ENCODE data around the gene RAB40B.
A peak's percentile ranks its signal among the peaks of the same experiment; 100 is the strongest.

RAB40B gene

DNA sequence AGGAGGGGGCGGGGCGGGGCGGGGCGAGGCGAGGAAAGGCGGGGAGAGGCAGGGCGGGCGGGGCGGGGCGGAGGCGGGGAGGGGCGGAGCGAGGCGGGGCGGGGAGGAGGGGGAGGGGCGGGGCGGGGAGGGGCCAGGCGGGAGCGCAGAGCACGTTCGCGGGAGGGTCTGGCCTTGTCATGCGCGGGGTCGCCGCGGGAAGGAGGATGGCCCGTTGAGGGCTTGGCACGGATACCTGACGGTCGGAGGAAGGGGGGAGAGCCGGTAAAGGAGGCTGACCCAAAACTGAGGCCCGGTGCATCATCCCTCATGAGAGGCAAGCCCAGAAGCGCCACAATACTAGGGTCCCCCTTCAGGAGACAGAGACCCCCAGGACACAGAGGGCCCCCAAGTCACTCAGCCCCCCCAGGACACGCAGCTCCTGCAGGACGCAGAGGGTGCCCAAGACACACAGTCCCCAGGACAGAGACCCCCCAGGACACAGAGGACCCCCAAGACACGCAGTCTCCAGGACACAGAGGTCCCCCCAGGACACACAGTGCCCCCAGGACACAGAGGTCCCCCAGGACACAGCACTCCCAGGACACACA, 49.7 kb downstream of the RAB40B start:
- Histone ChIP-seq H4K91ac (ENCODE audit: low read depth, low read length) (no peak overlapping the region), H3K9ac (ENCODE audit: low read length) (no peak overlapping the region), H3K36me3 (ENCODE audit: control insufficient read depth in 1 of 2, insufficient read depth in 2 of 2, low read length in 2 of 2) (peaks cover 3 to 6% of the 10 kb centered on the region in 2 experiments), H2BK12ac (ENCODE audit: low read length) (no peak overlapping the region), H2AFZ (ENCODE audit: insufficient read depth, low read length, poor library complexity) (peak overlapping the region; percentile 38), H4K8ac (ENCODE audit: low read depth, low read length) (peak overlapping the region; percentile 77), H3K18ac (ENCODE audit: low read length) (no peak overlapping the region), H3K4me2 (ENCODE audit: low read length) (peak overlapping the region; percentile 70), H3K14ac (ENCODE audit: low read length) (no peak overlapping the region), H3K79me1 (ENCODE audit: low read length) (peaks cover 5% of the 10 kb centered on the region), H3K4me3 (ENCODE audit: low read depth, low read length) (peak overlapping the region; percentile 57), H3K9me3 (ENCODE audit: insufficient read depth, low read depth, low read length) (no peaks in the 10 kb centered on the region), H3K4ac (ENCODE audit: low read depth, low read length) (no peak overlapping the region), H3K23ac (ENCODE audit: low read length) (no peak overlapping the region), H3K27me3 (ENCODE audit: insufficient read depth, low read length) (no peaks in the 10 kb centered on the region), H2BK5ac (ENCODE audit: low read depth, low read length, poor library complexity) (no peak overlapping the region), H3K79me2 (ENCODE audit: control insufficient read depth, insufficient read depth, low read length, poor library complexity) (peaks cover 14% of the 10 kb centered on the region), H2BK120ac (ENCODE audit: insufficient read depth, low read length, poor library complexity) (peak overlapping the region; percentile 2), H4K12ac (ENCODE audit: low read depth, low read length) (peak overlapping the region; percentile 78), H3K4me1 (ENCODE audit: control insufficient read depth in 1 of 2, insufficient read depth in 2 of 2, low read length in 2 of 2) (peaks cover 0 to 9% of the 10 kb centered on the region in 2 experiments), H2AK5ac (ENCODE audit: low read length) (peak overlapping the region; percentile 13), H3K27ac (ENCODE audit: low read depth, low read length) (no peak overlapping the region)
- WGBS (ENCODE audit: extremely low coverage, insufficient coverage, insufficient read length) = no CpG with 5 or more reads among the region's 37 CpGs
- DNase-seq = peak in 1 of 2 donors; percentile 15

DNA sequence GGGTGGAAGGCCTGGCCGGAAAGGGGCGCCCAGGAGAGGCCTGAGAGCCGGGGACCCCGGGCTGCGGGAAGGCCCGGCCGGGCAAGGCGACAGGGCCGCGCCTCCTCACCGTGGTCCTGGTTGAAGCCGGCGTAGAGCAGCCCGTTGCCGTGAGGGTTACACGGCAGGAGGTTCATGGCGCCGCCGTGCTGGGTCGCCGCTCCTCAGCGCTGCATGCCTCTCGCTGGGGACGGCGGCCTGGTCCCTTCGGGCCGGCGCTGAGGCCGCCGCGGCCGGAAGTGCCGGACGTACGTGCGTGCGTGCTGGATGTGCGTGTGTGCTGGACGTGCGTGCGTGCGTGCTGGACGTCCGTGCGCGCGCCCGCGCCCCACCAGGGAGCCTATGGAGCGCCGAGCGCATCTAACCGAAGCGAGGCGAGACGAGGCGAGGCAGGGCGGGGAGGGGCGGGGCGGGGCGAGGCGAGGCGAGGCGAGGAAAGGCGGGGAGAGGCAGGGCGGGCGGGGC, 50.3 kb downstream of the RAB40B start, which contains the start of gene WDR45B:
Gene WDR45B, minus strand, starts transcription at position 280 of the 504 bp plus-strand sequence. Its CDS starts 104 bp downstream, at position 176.
- Histone ChIP-seq H3K14ac (ENCODE audit: low read length) (peak within 1 kb of the TSS; percentile 93), H4K91ac (ENCODE audit: low read depth, low read length) (peak within 1 kb of the TSS; percentile 83), H3K79me1 (ENCODE audit: low read length) (peaks cover 5% of the 10 kb centered on the region), H3K4me1 (ENCODE audit: control insufficient read depth in 1 of 2, insufficient read depth in 2 of 2, low read length in 2 of 2) (peaks cover 0 to 9% of the 10 kb centered on the region in 2 experiments), H4K12ac (ENCODE audit: low read depth, low read length) (peak within 1 kb of the TSS; percentile 95), H2BK5ac (ENCODE audit: low read depth, low read length, poor library complexity) (peak within 1 kb of the TSS; percentile 37), H3K4me2 (ENCODE audit: low read length) (peak within 1 kb of the TSS; percentile 93), H3K18ac (ENCODE audit: low read length) (peak within 1 kb of the TSS; percentile 76), H3K23ac (ENCODE audit: low read length) (no peak within 1 kb of the TSS), H2BK12ac (ENCODE audit: low read length) (no peak within 1 kb of the TSS), H4K8ac (ENCODE audit: low read depth, low read length) (peak within 1 kb of the TSS; percentile 90), H2AK5ac (ENCODE audit: low read length) (peak within 1 kb of the TSS; percentile 60), H2BK120ac (ENCODE audit: insufficient read depth, low read length, poor library complexity) (peak within 1 kb of the TSS; percentile 81), H3K9me3 (ENCODE audit: insufficient read depth, low read depth, low read length) (no peaks in the 10 kb centered on the region), H3K27me3 (ENCODE audit: insufficient read depth, low read length) (no peaks in the 10 kb centered on the region), H3K79me2 (ENCODE audit: control insufficient read depth, insufficient read depth, low read length, poor library complexity) (peaks cover 14% of the 10 kb centered on the region), H3K36me3 (ENCODE audit: control insufficient read depth in 1 of 2, insufficient read depth in 2 of 2, low read length in 2 of 2) (peaks cover 5 to 11% of the 10 kb centered on the region in 2 experiments), H3K27ac (ENCODE audit: low read depth, low read length) (peak within 1 kb of the TSS; percentile 90), H3K4me3 (ENCODE audit: low read depth, low read length) (peak within 1 kb of the TSS; percentile 99), H3K9ac (ENCODE audit: low read length) (peak within 1 kb of the TSS; percentile 97), H2AFZ (ENCODE audit: insufficient read depth, low read length, poor library complexity) (peak within 1 kb of the TSS; percentile 44), H3K4ac (ENCODE audit: low read depth, low read length) (peak within 1 kb of the TSS; percentile 93)
- WGBS (ENCODE audit: extremely low coverage, insufficient coverage, insufficient read length) = no CpG with 5 or more reads among the region's 67 CpGs
- DNase-seq = peak; percentile 96 to 98

DNA sequence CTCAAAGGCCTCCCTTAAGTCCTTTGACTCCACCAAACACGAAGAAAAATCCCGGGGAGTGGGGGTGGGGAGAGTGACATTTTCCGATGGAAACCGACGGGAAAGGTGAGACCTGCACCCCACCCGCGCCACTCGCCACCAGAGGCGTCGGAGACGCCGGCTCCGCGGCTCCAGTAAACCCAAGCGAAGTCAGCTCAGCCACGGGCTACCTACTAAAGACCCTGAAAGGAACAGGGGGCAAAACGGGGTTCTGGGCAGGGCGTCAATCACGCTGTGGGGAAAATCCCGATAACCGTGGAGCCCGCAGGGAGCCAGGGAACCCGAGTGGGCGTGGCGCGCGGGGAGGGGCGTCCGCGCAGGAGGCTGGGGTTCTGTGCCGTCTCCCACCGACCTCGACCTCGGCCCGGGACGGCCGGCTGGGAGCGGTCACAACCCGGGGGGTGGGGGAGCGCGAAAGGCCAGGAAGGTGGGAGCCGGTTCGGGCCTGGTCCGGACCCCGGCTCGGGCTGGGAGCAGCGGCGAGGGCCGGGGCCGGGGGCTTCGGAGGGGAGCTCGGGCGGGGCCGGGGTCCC, 50.8 kb downstream of the RAB40B start:
- Histone ChIP-seq H2BK12ac (ENCODE audit: low read length) (no peak overlapping the region), H3K9me3 (ENCODE audit: insufficient read depth, low read depth, low read length) (no peaks in the 10 kb centered on the region), H3K79me1 (ENCODE audit: low read length) (peaks cover 5% of the 10 kb centered on the region), H3K27ac (ENCODE audit: low read depth, low read length) (peak overlapping the region; percentile 90), H3K14ac (ENCODE audit: low read length) (peak overlapping the region; percentile 93), H3K4me1 (ENCODE audit: control insufficient read depth in 1 of 2, insufficient read depth in 2 of 2, low read length in 2 of 2) (peaks cover 0 to 9% of the 10 kb centered on the region in 2 experiments), H3K23ac (ENCODE audit: low read length) (no peak overlapping the region), H3K79me2 (ENCODE audit: control insufficient read depth, insufficient read depth, low read length, poor library complexity) (peaks cover 14% of the 10 kb centered on the region), H2AK5ac (ENCODE audit: low read length) (peak overlapping the region; percentile 60), H4K91ac (ENCODE audit: low read depth, low read length) (peak overlapping the region; percentile 83), H2BK5ac (ENCODE audit: low read depth, low read length, poor library complexity) (peak overlapping the region; percentile 37), H3K4ac (ENCODE audit: low read depth, low read length) (peak overlapping the region; percentile 93), H3K36me3 (ENCODE audit: control insufficient read depth in 1 of 2, insufficient read depth in 2 of 2, low read length in 2 of 2) (peaks cover 9 to 15% of the 10 kb centered on the region in 2 experiments), H2BK120ac (ENCODE audit: insufficient read depth, low read length, poor library complexity) (peak overlapping the region; percentile 81), H2AFZ (ENCODE audit: insufficient read depth, low read length, poor library complexity) (peak overlapping the region; percentile 44), H3K27me3 (ENCODE audit: insufficient read depth, low read length) (no peaks in the 10 kb centered on the region), H4K12ac (ENCODE audit: low read depth, low read length) (peak overlapping the region; percentile 95), H3K18ac (ENCODE audit: low read length) (peak overlapping the region; percentile 76), H3K9ac (ENCODE audit: low read length) (peak overlapping the region; percentile 97), H4K8ac (ENCODE audit: low read depth, low read length) (peak overlapping the region; percentile 90), H3K4me3 (ENCODE audit: low read depth, low read length) (peak overlapping the region; percentile 99), H3K4me2 (ENCODE audit: low read length) (peak overlapping the region; percentile 93)
- no CpG with 5 or more reads among the region's 54 CpGs for WGBS (ENCODE audit: extremely low coverage, insufficient coverage, insufficient read length)
- DNase-seq = peak; percentile 8 to 54

DNA sequence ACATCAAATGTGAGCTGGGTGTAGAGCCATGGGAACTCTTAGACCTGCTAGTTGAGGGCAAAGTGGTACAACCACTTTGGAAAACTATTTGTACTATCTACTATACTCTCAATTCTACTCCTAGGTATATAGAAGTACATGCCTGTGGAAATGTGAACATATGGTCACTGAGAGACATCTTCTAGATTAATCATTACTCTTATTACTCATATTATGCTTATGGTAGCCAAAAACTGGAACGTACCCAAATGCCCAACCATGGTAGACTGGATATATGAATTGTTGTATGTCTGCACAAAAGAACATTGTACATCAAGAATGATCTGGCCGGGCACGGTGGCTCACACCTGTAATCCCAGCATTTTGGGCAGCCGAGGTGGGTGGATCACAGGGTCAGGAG, 53.0 kb downstream of the RAB40B start:
- H3K23ac ChIP-seq (ENCODE audit: low read length) = no peak overlapping the region
- H3K36me3 ChIP-seq (ENCODE audit: control insufficient read depth in 1 of 2, insufficient read depth in 2 of 2, low read length in 2 of 2) = peaks cover 28% of the 10 kb centered on the region in 2 experiments
- H2AFZ ChIP-seq (ENCODE audit: insufficient read depth, low read length, poor library complexity) = no peak overlapping the region
- no peak for DNase-seq
- H3K18ac ChIP-seq (ENCODE audit: low read length) = no peak overlapping the region
- H3K27me3 ChIP-seq (ENCODE audit: insufficient read depth, low read length) = no peaks in the 10 kb centered on the region
- H4K8ac ChIP-seq (ENCODE audit: low read depth, low read length) = no peak overlapping the region
- no peak overlapping the region for H2BK5ac ChIP-seq (ENCODE audit: low read depth, low read length, poor library complexity)
- H3K27ac ChIP-seq (ENCODE audit: low read depth, low read length) = no peak overlapping the region
- H2BK120ac ChIP-seq (ENCODE audit: insufficient read depth, low read length, poor library complexity) = no peak overlapping the region
- H2BK12ac ChIP-seq (ENCODE audit: low read length) = no peak overlapping the region
- H3K4ac ChIP-seq (ENCODE audit: low read depth, low read length) = peak overlapping the region; percentile 76
- no peak overlapping the region for H2AK5ac ChIP-seq (ENCODE audit: low read length)
- H3K4me3 ChIP-seq (ENCODE audit: low read depth, low read length) = no peak overlapping the region
- no peak overlapping the region for H3K9ac ChIP-seq (ENCODE audit: low read length)
- H3K14ac ChIP-seq (ENCODE audit: low read length) = no peak overlapping the region
- peaks cover 5% of the 10 kb centered on the region for H3K79me1 ChIP-seq (ENCODE audit: low read length)
- no peak overlapping the region for H3K4me2 ChIP-seq (ENCODE audit: low read length)
- H3K4me1 ChIP-seq (ENCODE audit: control insufficient read depth in 1 of 2, insufficient read depth in 2 of 2, low read length in 2 of 2) = peaks cover 0 to 9% of the 10 kb centered on the region in 2 experiments
- H3K79me2 ChIP-seq (ENCODE audit: control insufficient read depth, insufficient read depth, low read length, poor library complexity) = peaks cover 17% of the 10 kb centered on the region
- H3K9me3 ChIP-seq (ENCODE audit: insufficient read depth, low read depth, low read length) = no peaks in the 10 kb centered on the region
- no peak overlapping the region for H4K12ac ChIP-seq (ENCODE audit: low read depth, low read length)
- WGBS (ENCODE audit: extremely low coverage, insufficient coverage, insufficient read length) = no CpG with 5 or more reads among the region's 4 CpGs
- H4K91ac ChIP-seq (ENCODE audit: low read depth, low read length) = no peak overlapping the region

Data from trophoblast cell (in vitro differentiated cells and primary cell).